ENCODE measurements around the gene HS2ST1.

DNA sequence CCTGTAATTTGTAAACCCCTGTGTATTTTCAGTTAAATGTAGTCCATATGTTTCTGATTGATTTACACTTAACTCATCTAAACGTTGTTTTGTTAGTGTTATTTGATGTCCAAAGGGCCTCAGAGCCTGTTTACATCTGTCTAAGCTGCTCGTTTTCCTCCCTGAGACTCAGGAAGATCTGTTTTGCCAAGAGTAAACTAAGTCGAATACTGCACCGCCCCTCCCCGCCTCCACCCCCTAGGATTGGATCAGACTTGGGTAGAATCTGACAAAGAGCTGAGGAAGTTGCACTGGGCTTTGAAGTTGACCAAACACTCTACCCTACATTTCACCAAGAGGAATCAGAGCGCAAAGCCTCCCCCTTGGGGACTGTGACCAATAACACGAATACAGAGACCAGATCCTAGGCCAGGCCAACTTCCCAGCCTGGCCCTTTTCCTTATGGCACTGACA, 207.3 kb downstream of the HS2ST1 start:
- TF ChIP-seq ZNF114 (CRISPR knock-in tag; IDR thresholded peaks at IDR 0.05) (no peak), EZH2phosphoT487 (IDR thresholded peaks at IDR 0.05; ENCODE audit: unreplicated experiment) (no peak), EZH2 (IDR thresholded peaks at IDR 0.05; ENCODE audit: low read depth, unreplicated experiment) (no peak), CREB1 (CRISPR knock-in tag; IDR thresholded peaks at IDR 0.05; ENCODE audit: low read depth) (no peak), STAT1 (IDR thresholded peaks at IDR 0.05; ENCODE audit: unreplicated experiment) (no peak), POLR2AphosphoS5 (IDR thresholded peaks at IDR 0.05; ENCODE audit: low read depth) (no peak), JUNB (IDR thresholded peaks at IDR 0.05; ENCODE audit: unreplicated experiment) (no peak)
- TF ChIP-seq, protein P1, sequence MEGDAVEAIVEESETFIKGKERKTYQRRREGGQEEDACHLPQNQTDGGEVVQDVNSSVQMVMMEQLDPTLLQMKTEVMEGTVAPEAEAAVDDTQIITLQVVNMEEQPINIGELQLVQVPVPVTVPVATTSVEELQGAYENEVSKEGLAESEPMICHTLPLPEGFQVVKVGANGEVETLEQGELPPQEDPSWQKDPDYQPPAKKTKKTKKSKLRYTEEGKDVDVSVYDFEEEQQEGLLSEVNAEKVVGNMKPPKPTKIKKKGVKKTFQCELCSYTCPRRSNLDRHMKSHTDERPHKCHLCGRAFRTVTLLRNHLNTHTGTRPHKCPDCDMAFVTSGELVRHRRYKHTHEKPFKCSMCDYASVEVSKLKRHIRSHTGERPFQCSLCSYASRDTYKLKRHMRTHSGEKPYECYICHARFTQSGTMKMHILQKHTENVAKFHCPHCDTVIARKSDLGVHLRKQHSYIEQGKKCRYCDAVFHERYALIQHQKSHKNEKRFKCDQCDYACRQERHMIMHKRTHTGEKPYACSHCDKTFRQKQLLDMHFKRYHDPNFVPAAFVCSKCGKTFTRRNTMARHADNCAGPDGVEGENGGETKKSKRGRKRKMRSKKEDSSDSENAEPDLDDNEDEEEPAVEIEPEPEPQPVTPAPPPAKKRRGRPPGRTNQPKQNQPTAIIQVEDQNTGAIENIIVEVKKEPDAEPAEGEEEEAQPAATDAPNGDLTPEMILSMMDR (conservative IDR thresholded peaks at IDR 0.05; ENCODE audit: low read depth in 2 of 2), result no peak
- TF ChIP-seq, protein P2, sequence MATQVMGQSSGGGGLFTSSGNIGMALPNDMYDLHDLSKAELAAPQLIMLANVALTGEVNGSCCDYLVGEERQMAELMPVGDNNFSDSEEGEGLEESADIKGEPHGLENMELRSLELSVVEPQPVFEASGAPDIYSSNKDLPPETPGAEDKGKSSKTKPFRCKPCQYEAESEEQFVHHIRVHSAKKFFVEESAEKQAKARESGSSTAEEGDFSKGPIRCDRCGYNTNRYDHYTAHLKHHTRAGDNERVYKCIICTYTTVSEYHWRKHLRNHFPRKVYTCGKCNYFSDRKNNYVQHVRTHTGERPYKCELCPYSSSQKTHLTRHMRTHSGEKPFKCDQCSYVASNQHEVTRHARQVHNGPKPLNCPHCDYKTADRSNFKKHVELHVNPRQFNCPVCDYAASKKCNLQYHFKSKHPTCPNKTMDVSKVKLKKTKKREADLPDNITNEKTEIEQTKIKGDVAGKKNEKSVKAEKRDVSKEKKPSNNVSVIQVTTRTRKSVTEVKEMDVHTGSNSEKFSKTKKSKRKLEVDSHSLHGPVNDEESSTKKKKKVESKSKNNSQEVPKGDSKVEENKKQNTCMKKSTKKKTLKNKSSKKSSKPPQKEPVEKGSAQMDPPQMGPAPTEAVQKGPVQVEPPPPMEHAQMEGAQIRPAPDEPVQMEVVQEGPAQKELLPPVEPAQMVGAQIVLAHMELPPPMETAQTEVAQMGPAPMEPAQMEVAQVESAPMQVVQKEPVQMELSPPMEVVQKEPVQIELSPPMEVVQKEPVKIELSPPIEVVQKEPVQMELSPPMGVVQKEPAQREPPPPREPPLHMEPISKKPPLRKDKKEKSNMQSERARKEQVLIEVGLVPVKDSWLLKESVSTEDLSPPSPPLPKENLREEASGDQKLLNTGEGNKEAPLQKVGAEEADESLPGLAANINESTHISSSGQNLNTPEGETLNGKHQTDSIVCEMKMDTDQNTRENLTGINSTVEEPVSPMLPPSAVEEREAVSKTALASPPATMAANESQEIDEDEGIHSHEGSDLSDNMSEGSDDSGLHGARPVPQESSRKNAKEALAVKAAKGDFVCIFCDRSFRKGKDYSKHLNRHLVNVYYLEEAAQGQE (IDR thresholded peaks at IDR 0.05; ENCODE audit: unreplicated experiment), result no peak
